HepG2 (cell line): ENCODE data around the gene PLXNC1. TPM values are rescaled to one million over a fixed set of nuclear protein-coding genes. Genes with fewer than 3 reads are reported as not detected.

Experiments
- ATAC-seq: fragments of 200-7000 bp; cut with Tn5 transposase; 3 replicates; pipeline ENCODE4 v1.9.1; 2020; ENCODE audit warnings: mild to moderate bottlenecking, moderate library complexity
- BruUV-seq: library from RNA; stranded (reverse); fragments of 400-500 nt; replicated peaks from 2 replicates; lab custom pipeline; 2021; lab: Mats Ljungman, UMichigan
- CTCF ChIA-PET: fragments of 300-600 bp; formaldehyde crosslinking; extraction: SDS; loops from one replicate; lab custom pipeline; 2021; ENCODE audit warnings: low total read pairs, inconsistent platforms, low intra/inter-chr PET ratio; lab: Yijun Ruan, JAX
- POLR2A ChIA-PET: fragments of 350-600 bp; sonication (Branson Sonifier 250); formaldehyde crosslinking; loops from one replicate; lab custom pipeline; 2020; ENCODE audit warnings: antibody characterized with exemption, inconsistent platforms; lab: Yijun Ruan, JAX
- DNase-seq: peaks from one replicate; pipeline ENCODE4 v3.0.0-alpha.2; 2015; ENCODE audit warnings: low spot score
- FAIRE-seq: peaks from 3 replicates; lab custom pipeline; 2011; peaks lifted over from hg19 to GRCh38; lab: Jason Lieb, UNC
- H2AFZ ChIP-seq: one replicate; pipeline ENCODE4 v1.6.1; 2011; ENCODE audit warnings: low read length, inconsistent platforms
- H3K27ac ChIP-seq: fragments of 300-600 bp; 3 replicates; pipeline ENCODE4 v1.8.0; 2011; ENCODE audit warnings: mixed run types, mild to moderate bottlenecking, mixed read lengths, low read length, inconsistent platforms; ENCODE audit not compliant: insufficient read depth; ENCODE audit errors: extremely low read length
- H3K27me3 ChIP-seq, 2 experiments: fragments of 200-600 bp in 1 of 2; 2 replicates in 1 of 2; 3 replicates in 1 of 2; pipeline versions ENCODE4 v1.6.0 to v1.8.0; 2011; ENCODE audit warnings: low read length in 2 of 2, mild to moderate bottlenecking in 2 of 2, moderate library complexity in 2 of 2, inconsistent platforms in 1 of 2; ENCODE audit not compliant: insufficient read depth in 2 of 2, control insufficient read depth in 1 of 2
- H3K36me3 ChIP-seq, 2 experiments: fragments of 200-600 bp in 1 of 2; replicated peaks in 1 of 2; 2 replicates in 1 of 2; 3 replicates in 1 of 2; pipeline versions ENCODE4 v1.5.1 to v1.8.0; 2011; ENCODE audit warnings: low read length in 2 of 2, inconsistent platforms in 1 of 2; ENCODE audit not compliant: insufficient read depth in 2 of 2, control insufficient read depth in 1 of 2
- H3K4me1 ChIP-seq: 2 replicates; pipeline ENCODE4 v1.5.1; 2012; ENCODE audit warnings: low read length, inconsistent platforms; ENCODE audit not compliant: insufficient read depth
- H3K4me2 ChIP-seq: 2 replicates; pipeline ENCODE4 v1.6.0; 2011; ENCODE audit warnings: low read depth, low read length, inconsistent platforms
- H3K4me3 ChIP-seq, 3 experiments: fragments of 200-600 bp in 1 of 3; sonication (generic), shearing (Covaris generic) in 1 of 3; replicated peaks in 1 of 3; 2 replicates each; pipeline ENCODE4 v1.5.1; 2011 to 2016; ENCODE audit warnings: low read length in 3 of 3, inconsistent platforms in 2 of 3, low read depth in 2 of 3, mild to moderate bottlenecking in 2 of 3, control low read depth in 1 of 3, mixed read lengths in 1 of 3; ENCODE audit not compliant: insufficient read depth in 1 of 3
- H3K79me2 ChIP-seq: one replicate; pipeline ENCODE4 v1.6.1; 2011; ENCODE audit warnings: low read length, inconsistent platforms; ENCODE audit not compliant: insufficient read depth
- H3K9ac ChIP-seq: 2 replicates; pipeline ENCODE4 v1.6.0; 2011; ENCODE audit warnings: mild to moderate bottlenecking, low read depth, low read length, inconsistent platforms; ENCODE audit not compliant: insufficient read depth
- H3K9me3 ChIP-seq: 2 replicates; pipeline ENCODE4 v1.5.1; 2012; ENCODE audit warnings: mild to moderate bottlenecking, low read length
- H4K20me1 ChIP-seq: 2 replicates; pipeline ENCODE4 v1.6.0; 2011; ENCODE audit warnings: inconsistent platforms, mild to moderate bottlenecking, low read length, moderate library complexity; ENCODE audit not compliant: insufficient read depth
- ZBTB40 ChIP-seq, 2 experiments: fragments of 450-650 bp in 1 of 2; sonication (generic) in 1 of 2; formaldehyde crosslinking in 1 of 2; IDR thresholded peaks; 2 replicates each; pipeline versions ENCODE4 v1.6.1 to v1.8.0; 2016 to 2022; ENCODE audit warnings: antibody characterized with exemption in 1 of 2, mild to moderate bottlenecking in 1 of 2, missing genetic modification reagents in 1 of 2
- ZC3H13 ChIP-seq: sonication (generic); formaldehyde crosslinking; IDR thresholded peaks from 2 replicates; pipeline ENCODE4 v1.8.1; 2023; ENCODE audit warnings: mild to moderate bottlenecking, missing genetic modification reagents, moderate library complexity
- WGBS: methylation state at CpG from one replicate; pipeline ENCODE4 v1.1.6; 2017; ENCODE audit warnings: low lambda C conversion rate; 5-methylcytosine and 5-hydroxymethylcytosine counted together
- in situ Hi-C: cut with HindIII; loops from 2 replicates; pipeline ENCODE4 v1.10.0; 2017; ENCODE audit warnings: low pct_unique_long_range_greater_than_20kb; ENCODE audit not compliant: extremely low pct_ligation_motif_present
- intact Hi-C: fragments of 100-400 bp; cut with micrococcal nuclease; formaldehyde crosslinking; loops from one replicate; pipeline ENCODE4 v1.10.0; 2022; ENCODE audit not compliant: unreplicated experiment
- polyA plus RNA-seq, 8 experiments: library from polyadenylated mRNA; depleted of rRNA in 3 of 8; stranded (reverse) in 7 of 8; unstranded in 1 of 8; fragments of >200 nt; fragmentation: Illumina TruSeq in 4 of 8; extraction: Trizol in 4 of 8; gene quantifications; 2 replicates each; pipeline versions ENCODE4 v1.2.1 to v1.2.3, GENCODE V29; 2011 to 2016; ENCODE audit warnings: low read depth in 4 of 8, missing spikeins in 1 of 8, mixed read lengths in 1 of 8; ENCODE audit not compliant: insufficient read depth in 1 of 8
- total RNA-seq, 5 experiments: library from RNA; depleted of rRNA; stranded (reverse); fragments of >200 nt; fragmentation: Illumina TruSeq; extraction: Trizol; gene quantifications; 2 replicates each; pipeline ENCODE4 v1.2.3, GENCODE V29; 2016; ENCODE audit warnings: low read depth in 1 of 5

Gene PLXNC1
- total and polyA plus RNA-seq, 2 of the 13 experiments (the other 11 are each of a cell fraction or from before 2014, with no cell fraction given): 6.6 to 11.2 TPM

DNA sequence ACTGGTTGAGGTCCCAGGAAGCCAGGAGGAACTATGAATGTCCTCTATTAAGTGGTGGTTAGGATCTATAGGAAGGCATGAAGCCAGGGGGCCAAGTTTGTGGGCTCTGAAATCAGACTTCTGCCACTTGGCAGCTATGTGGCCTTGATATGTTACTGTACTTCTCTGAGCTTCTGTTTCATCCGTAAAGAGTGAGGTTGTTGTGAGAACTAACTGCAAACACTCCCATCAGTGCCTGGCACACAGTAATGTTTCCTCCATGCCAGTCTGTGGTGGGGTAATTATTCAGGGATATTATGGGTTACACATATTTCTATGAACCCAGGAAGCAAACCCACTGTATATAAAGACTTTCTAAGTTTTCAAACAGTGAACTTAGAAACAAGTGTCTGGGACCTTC, 57.4 kb downstream of the PLXNC1 start (continued):
- no peak for TF ChIP-seq ZBTB40 (IDR thresholded peaks at IDR 0.05)
- no peak for TF ChIP-seq ZBTB40 (CRISPR knock-in tag; IDR thresholded peaks at IDR 0.05)

DNA sequence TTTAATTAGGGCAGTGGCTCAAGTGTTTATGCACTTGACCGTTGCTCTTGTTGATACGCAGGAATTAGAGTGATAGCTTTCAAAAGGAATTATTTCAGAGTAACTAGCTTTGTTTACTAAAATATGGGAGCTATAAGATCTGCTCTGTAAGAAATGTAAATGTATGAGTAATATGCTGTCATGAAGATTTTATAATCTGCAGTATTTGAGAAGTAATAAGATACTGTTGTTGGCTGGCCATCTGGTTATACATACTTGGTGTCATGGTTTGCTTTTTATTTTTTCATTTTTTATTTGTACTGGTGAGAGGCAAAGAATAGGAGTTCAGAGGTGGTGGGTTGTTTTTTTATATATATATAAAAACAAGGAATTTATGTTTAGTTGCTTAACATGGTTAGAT, 58.5 kb downstream of the PLXNC1 start:
- WGBS: 98% methylated on average over 2 of the region's 2 CpGs
- intact Hi-C loops: no loop called here
- Histone ChIP-seq H3K4me3 (no peak overlapping the region), H4K20me1 (no peaks in the 10 kb centered on the region), H3K4me2 (no peak overlapping the region), H3K27me3 (no peaks in the 10 kb centered on the region), H3K9me3 (no peaks in the 10 kb centered on the region), H2AFZ (no peak overlapping the region), H3K79me2 (peaks cover 2% of the 10 kb centered on the region)
- BruUV-seq: no TSS peak
- ChIA-PET CTCF (no interaction called here), POLR2A (no interaction called here)
- DNase-seq (no peak), FAIRE-seq (no peak)
- no peak for TF ChIP-seq ZC3H13 (CRISPR knock-in tag)
- TF ChIP-seq, all 625 proteins: peak for 0
- H3K4me1 ChIP-seq: peaks cover 45% of the 10 kb centered on the region
- H3K27ac ChIP-seq: no peak overlapping the region
- no peak overlapping the region for H3K9ac ChIP-seq
- in situ Hi-C loops: no loop called here
- ATAC-seq: no peak
- H3K36me3 ChIP-seq: 0 out of 5 replicates have a peak, but pooled peaks cover 1 to 11% of the 10 kb centered on the region in 2 experiments
